ENCODE results near the gene SESN1.
"Not testable (repeated sequence)": the region's sequence is repeated elsewhere in the genome, so short reads cannot be mapped to it uniquely, and the experiment has no call there.

- TF ChIP-seq CTCF, EZH2 (IDR thresholded peaks at IDR 0.05): not testable (repeated sequence)
These were observed 41.4 kb upstream of the SESN1 start for GRCh38 chr6:109136039-109136438.

Data from neural progenitor cell (in vitro differentiated cells).